ENCODE measurements around the gene KCNQ4. TPM values are rescaled to one million over a fixed set of nuclear protein-coding genes. Genes with fewer than 3 reads are reported as not detected.

KCNQ4 gene
- 1.0 and 2.2 TPM in 2 replicates for total RNA-seq

GRCh38 chr1:40783001-40783905 is at the start of gene KCNQ4:
TSS of gene KCNQ4 (plus strand) at chr1:40783787. CDS start at chr1:40784094, 307 bp downstream.
- DNase-seq (ENCODE audit: low read depth) = no peak
- TF ChIP-seq CTCF (conservative IDR thresholded peaks at IDR 0.05; ENCODE audit: low read depth, low read length) = no peak
- peak within 1 kb of the TSS; percentile 50 for H3K4me3 ChIP-seq (ENCODE audit: low read depth, low read length)

- no peak for TF ChIP-seq CTCF (conservative IDR thresholded peaks at IDR 0.05; ENCODE audit: low read depth, low read length)
- DNase-seq (ENCODE audit: low read depth) = no peak
- H3K4me3 ChIP-seq (ENCODE audit: low read depth, low read length) = no peak overlapping the region
Observed at GRCh38 chr1:40734882-40735628, 48.5 kb upstream of the KCNQ4 start.

- H3K4me3 ChIP-seq (ENCODE audit: low read depth, low read length) = no peak overlapping the region
- peak; percentile 61 for DNase-seq (ENCODE audit: low read depth)
- no peak for TF ChIP-seq CTCF (conservative IDR thresholded peaks at IDR 0.05; ENCODE audit: low read depth, low read length)
Observed at GRCh38 chr1:40736085-40736531, 47.5 kb upstream of the KCNQ4 start.

GRCh38 chr1:40738831-40739230 is 44.8 kb upstream of the KCNQ4 start:
- no peak for DNase-seq (ENCODE audit: low read depth)
- no peak for TF ChIP-seq CTCF (conservative IDR thresholded peaks at IDR 0.05; ENCODE audit: low read depth, low read length)
- no peak overlapping the region for H3K4me3 ChIP-seq (ENCODE audit: low read depth, low read length)

GRCh38 chr1:40739455-40740008 is 44.1 kb upstream of the KCNQ4 start:
- no peak for DNase-seq (ENCODE audit: low read depth)
- H3K4me3 ChIP-seq (ENCODE audit: low read depth, low read length) = no peak overlapping the region
- no peak for TF ChIP-seq CTCF (conservative IDR thresholded peaks at IDR 0.05; ENCODE audit: low read depth, low read length)

- peak; percentile 35 for DNase-seq (ENCODE audit: low read depth)
- no peak for TF ChIP-seq CTCF (conservative IDR thresholded peaks at IDR 0.05; ENCODE audit: low read depth, low read length)
- H3K4me3 ChIP-seq (ENCODE audit: low read depth, low read length) = no peak overlapping the region
Observed at GRCh38 chr1:40740039-40740996, 43.3 kb upstream of the KCNQ4 start.
